GM19468 (cell line): ENCODE results near the gene CPT1C.

ENCODE experiments used
- ATAC-seq: cut with Tn5 transposase; IDR thresholded peaks from one replicate; pipeline ENCODE4 v1.9.1; 2021; ENCODE audit warnings: mild to moderate bottlenecking, moderate library complexity, moderate number of reproducible peaks; ENCODE audit not compliant: unreplicated experiment; ENCODE audit errors: extremely low read depth

Gene CPT1C

DNA sequence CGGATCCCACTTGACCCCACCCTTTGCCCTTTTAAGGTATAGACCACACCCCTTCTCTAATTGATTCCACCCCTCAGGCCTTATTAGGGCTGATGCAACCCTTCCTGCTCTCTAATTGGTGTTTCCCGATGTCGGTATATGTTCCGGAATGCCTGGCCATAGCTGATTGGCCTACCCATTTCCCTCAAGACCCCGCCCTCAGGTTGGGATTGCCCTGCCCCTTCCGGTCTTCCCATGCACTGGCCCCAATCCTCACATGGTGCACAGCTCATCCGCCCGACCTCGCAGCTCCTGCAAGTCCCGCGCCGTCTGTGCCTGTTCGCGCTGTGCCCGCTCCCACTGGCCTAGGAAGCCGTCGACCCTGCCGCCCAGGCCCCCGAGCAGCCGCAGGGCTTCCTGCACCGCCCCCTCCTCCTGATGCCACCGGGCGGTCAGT, 54.0 kb downstream of the CPT1C start:
- ATAC-seq, result no peak

DNA sequence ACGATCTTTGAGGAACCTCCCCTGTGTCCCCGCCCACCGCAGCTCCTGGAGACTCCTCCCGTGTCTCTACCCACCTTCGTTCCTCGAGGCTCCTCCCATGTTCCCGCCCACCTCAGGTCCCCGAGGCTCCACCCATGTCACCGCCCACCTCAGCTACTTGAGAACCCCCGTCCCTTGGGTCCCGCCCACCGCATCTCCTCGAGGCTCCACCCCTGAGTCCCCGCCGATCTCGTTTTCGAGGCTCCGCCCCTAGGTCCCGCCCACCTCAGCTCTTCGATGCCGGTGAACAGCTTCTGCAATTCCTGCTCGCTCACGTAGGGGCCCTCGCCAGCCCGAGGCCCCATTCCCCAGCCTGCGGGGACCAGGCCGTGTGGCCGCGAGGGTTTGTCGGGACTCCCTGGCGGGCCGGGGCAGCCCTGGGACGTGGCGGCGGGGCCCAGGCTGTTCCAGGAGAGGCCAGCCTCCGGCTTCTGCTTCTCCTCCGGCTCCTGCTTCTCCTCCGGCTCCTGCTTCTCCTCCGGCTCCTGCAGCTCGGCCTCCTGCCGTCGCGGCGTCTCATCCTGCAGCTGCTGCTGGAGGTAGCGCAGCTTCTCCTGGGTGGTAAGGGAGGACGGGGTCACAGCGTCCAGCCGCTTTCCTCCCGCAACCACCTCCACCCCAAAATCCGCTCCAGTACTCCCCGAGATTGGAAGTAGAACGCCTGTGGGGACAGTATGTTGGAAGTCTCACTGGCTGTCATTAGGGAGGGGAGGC, 55.5 kb downstream of the CPT1C start:
- ATAC-seq, result no peak

DNA sequence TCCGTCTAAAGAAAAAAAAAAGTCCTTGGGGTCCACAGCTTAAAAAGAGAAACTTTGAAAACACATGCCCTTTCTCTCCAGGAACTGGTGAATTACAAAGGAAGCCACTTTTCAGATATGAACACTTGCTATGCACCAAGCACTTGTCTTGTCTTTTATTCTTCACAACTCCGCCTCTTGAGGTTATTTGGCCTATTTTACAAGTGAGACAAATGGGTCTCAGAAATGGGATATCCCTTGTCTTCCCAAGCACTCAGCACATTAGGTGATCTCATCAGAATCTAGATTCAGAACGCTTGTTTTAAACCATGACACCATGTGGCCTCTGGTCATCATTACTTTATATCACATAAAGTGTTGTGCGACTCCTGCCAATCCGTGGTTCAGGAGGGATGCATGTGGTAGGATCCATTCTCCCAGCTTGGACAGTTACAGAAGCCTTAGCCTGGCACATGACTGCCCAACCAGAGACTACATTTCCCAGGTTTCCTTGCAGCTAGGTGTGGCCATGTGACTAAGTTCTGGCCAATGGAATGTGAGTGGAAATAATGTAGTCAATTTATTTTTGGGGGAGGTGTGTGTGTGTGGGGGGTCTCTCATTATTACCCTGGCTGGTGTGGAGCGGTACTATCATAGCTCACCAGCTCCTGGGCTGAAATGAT, 58.3 kb downstream of the CPT1C start:
- no peak for ATAC-seq

GRCh38 chr19:49749771-49750170, 58.9 kb downstream of the CPT1C start:
- no peak for ATAC-seq

DNA sequence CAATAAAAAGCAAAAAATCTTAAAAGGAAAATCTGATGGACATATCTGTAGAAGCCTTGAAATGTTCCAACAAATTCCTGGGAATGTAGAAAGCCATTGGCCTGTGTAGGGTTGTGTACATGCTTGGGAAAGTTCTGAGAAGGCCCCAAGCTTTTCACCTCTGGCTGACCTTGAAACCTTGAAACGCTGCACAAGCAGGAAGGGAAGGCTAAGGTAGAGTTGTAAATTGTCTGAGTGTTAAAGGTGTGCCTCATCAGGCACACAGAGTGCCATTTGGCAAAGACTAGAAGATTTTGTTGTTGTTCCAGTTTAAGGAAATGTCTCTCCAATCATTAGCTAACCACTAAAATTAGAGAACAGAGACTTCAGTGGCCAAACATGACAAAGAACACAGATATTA, 61.8 kb downstream of the CPT1C start:
- no peak for ATAC-seq

GRCh38 chr19:49755956-49756355, 65.0 kb downstream of the CPT1C start:
- ATAC-seq, result no peak

DNA sequence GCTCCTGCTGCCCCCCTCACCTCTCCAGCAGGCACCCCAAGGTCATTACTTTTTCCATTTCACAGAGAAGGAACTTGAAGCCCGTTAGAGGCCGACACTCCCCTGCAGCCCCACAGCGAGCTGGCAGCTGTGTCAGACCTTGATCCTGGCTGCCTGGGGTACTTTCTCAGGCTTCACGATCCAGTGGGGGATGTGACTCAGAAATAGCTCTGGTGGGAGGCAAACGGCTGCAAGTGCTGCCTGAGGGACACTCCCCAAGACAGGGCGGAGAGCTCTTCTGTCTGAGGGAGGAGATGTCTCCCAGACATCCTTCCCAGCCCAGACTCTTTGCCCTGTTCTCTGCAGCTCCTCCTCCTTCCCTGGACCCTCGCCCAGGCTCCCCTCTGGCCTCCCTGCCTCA, 67.4 kb downstream of the CPT1C start:
- no peak for ATAC-seq

GRCh38 chr19:49761249-49761624, 70.3 kb downstream of the CPT1C start:
- ATAC-seq, result no peak

- ATAC-seq, result no peak
Measured at GRCh38 chr19:49761625-49762311, 70.9 kb downstream of the CPT1C start.

- ATAC-seq, result no peak
Measured at GRCh38 chr19:49763230-49763629, 72.3 kb downstream of the CPT1C start, which contains the start of gene TSKS. TSS of gene TSKS (minus strand) at chr19:49763306. CDS start at chr19:49763247, 59 bp downstream.
